HAP-1 (cell line): ENCODE measurements around the gene TMEFF1.
A peak's percentile ranks its signal among the peaks of the same experiment; 100 is the strongest.

Experiments
- DNase-seq, 2 experiments: peaks; one replicate each; pipeline ENCODE4 v3.0.0-alpha.2; 2016 to 2020; ENCODE audit warnings: low spot score in 2 of 2
- H3K27me3 ChIP-seq: fragments of 250-450 bp; sonication (Bioruptor Pico); 2 replicates; pipeline ENCODE4 v1.5.1; 2020; ENCODE audit warnings: low read depth, mild to moderate bottlenecking, moderate library complexity
- H3K36me3 ChIP-seq: fragments of 250-450 bp; sonication (Bioruptor Pico); replicated peaks from 2 replicates; pipeline ENCODE4 v1.5.1; 2020; ENCODE audit warnings: mild to moderate bottlenecking
- H3K4me1 ChIP-seq: fragments of 250-450 bp; sonication (Bioruptor Pico); 2 replicates; pipeline ENCODE4 v1.5.1; 2020; ENCODE audit warnings: mild to moderate bottlenecking
- H3K4me3 ChIP-seq: fragments of 250-450 bp; sonication (Bioruptor Pico); 2 replicates; pipeline ENCODE4 v1.5.1; 2020; ENCODE audit warnings: mild to moderate bottlenecking, moderate library complexity
- H3K9me3 ChIP-seq: fragments of 250-450 bp; sonication (Bioruptor Pico); 2 replicates; pipeline ENCODE4 v1.5.1; 2020; ENCODE audit warnings: mild to moderate bottlenecking, moderate library complexity
- in situ Hi-C: fragments of 300-500 bp; cut with MboI; formaldehyde crosslinking; loops from 3 replicates; pipeline ENCODE4 v1.14.3; 2020; ENCODE audit warnings: low sequenced_read_pairs, inconsistent platforms, mixed read lengths

Gene TMEFF1, protein sequence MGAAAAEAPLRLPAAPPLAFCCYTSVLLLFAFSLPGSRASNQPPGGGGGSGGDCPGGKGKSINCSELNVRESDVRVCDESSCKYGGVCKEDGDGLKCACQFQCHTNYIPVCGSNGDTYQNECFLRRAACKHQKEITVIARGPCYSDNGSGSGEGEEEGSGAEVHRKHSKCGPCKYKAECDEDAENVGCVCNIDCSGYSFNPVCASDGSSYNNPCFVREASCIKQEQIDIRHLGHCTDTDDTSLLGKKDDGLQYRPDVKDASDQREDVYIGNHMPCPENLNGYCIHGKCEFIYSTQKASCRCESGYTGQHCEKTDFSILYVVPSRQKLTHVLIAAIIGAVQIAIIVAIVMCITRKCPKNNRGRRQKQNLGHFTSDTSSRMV

GRCh38 chr9:100472788-100473275 lies at the start of gene TMEFF1:
TMEFF1 (plus strand) TSS chr9:100473149; CDS start chr9:100473545, 396 bp downstream.
- Histone ChIP-seq H3K36me3 (no peaks in the 10 kb centered on the region), H3K4me3 (peak within 1 kb of the TSS; percentile 87), H3K4me1 (peaks cover 9% of the 10 kb centered on the region), H3K27me3 (no peaks in the 10 kb centered on the region), H3K9me3 (no peaks in the 10 kb centered on the region)
- in situ Hi-C loops = no loop called here
- DNase-seq = peak; percentile 51 to 85

- H3K36me3 ChIP-seq = no peaks in the 10 kb centered on the region
- peaks cover 24% of the 10 kb centered on the region for H3K4me1 ChIP-seq
- in situ Hi-C loops = no loop called here
- no peak for DNase-seq
- no peaks in the 10 kb centered on the region for H3K9me3 ChIP-seq
- no peak overlapping the region for H3K4me3 ChIP-seq
- no peaks in the 10 kb centered on the region for H3K27me3 ChIP-seq
Observed at GRCh38 chr9:100425758-100426157, 47.2 kb upstream of the TMEFF1 start.

DNA sequence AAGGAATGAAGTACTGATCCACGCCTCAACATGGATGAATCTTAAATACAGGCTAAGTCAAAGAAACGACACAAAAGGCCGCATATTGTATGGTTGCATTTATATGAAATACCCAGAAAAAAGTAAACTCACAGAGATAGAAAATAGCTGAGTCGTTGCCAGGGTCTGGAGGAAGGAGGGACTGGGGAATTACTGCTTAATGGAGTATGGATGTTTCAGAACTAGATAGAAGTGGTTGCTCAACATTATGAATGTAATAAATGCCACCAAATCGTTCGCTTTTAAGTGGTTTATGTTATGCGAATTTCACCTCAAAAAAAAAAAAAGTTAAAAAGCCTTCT lies 46.8 kb upstream of the TMEFF1 start:
- no peak for DNase-seq
- Histone ChIP-seq H3K9me3 (no peaks in the 10 kb centered on the region), H3K36me3 (no peaks in the 10 kb centered on the region), H3K27me3 (no peaks in the 10 kb centered on the region), H3K4me3 (peak overlapping the region; percentile 42), H3K4me1 (peaks cover 24% of the 10 kb centered on the region)
- in situ Hi-C loops = no loop called here

DNA sequence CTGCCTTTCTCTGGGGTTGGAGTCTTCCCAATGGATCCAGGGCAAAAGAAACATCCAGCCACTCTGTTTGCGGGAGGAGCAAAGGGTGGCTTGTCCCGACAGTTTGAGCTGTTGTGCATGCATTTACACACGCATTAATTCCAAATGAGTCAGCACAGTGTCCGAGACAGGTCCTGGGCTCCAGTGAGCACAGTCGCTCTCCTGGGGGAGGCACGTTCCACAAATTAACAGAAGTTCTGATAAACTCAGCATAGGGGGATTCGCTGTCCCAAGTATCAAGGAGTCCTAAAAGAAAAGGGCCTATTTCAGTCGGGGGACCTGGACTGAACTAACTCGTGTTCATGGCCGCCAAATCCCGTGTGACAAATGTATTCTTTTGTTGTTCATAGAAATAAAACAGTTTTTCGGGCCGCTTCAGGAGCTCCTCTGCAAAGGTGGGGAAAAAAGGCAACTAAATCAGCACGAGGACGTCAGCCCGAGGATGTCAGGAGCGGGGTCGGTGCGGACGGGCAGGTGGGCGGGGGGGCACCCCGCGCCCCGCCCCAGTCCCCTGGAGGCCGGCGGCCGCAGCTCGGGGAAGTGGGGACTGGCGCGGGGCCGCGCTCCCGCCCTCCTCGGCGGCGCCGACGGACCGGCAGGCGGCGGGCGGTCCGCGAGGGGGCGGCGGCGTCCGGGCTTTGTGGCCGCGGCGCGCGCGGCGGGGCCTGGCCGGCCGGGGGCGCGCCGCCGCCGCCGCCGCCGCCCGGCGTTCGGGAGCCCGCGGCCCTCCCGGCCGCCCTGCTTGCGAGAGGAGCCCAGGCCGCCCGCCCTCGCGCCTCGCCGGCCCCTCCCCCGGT lies 46.2 kb upstream of the TMEFF1 start, which contains the start of gene MSANTD3:
MSANTD3 (plus strand) TSS at position 614 of the 836 bp plus-strand sequence. CDS start 14,796 bp downstream, outside the sequence.
- in situ Hi-C loops = no loop called here
- Histone ChIP-seq H3K9me3 (no peaks in the 10 kb centered on the region), H3K36me3 (no peaks in the 10 kb centered on the region), H3K27me3 (no peaks in the 10 kb centered on the region), H3K4me1 (peaks cover 24% of the 10 kb centered on the region), H3K4me3 (peak within 1 kb of the TSS; percentile 75)
- peak; percentile 39 to 69 for DNase-seq

DNA sequence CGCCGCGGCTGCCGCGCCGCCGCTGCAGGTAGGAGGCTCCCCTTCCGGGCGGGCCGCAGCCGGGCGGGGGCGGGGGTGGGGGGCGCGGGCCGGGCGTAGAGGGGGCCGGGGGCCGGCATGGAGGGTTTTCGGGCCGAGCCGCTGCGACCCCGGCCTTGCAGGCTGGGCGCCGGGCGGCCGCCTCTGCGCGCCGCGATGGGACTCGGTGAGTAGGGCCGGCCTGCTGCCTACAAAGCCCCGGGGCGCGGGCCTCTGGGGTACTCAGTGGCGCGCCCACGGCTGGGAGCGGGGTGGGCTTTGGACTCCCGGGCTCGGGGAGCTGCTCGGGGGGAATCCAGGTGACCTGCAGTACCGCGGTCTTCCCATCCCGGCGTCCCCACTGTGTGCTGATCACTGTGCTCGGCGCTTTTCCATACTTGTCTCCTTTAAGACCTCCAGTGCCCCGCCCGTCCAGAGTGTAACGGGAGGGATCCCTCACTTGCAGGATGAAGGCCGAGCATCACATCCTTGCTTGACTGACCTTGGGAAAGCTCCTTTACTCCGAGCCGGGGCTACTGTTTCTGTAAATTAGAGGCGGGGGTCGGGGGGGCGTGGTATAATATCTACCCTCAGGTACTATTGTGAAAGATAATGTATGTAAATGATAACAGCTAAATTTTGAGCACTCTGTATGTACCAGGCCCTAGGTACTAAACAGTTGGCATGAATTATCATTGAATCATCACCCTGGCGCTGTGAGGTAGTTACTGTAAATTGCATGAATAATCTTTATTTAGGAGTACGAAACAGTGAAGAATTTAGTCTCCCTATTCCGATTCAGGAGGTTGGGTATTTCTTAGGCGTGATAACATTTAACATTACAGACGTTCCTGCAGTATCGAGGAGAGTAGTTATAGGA lies 45.3 kb upstream of the TMEFF1 start:
- peak; percentile 60 to 79 for DNase-seq
- in situ Hi-C loops = no loop called here
- peak overlapping the region; percentile 75 for H3K4me3 ChIP-seq
- peaks cover 24% of the 10 kb centered on the region for H3K4me1 ChIP-seq
- H3K36me3 ChIP-seq = no peaks in the 10 kb centered on the region; the same call in 1 of the 2 replicates
- H3K9me3 ChIP-seq = no peaks in the 10 kb centered on the region
- H3K27me3 ChIP-seq = no peaks in the 10 kb centered on the region

- in situ Hi-C loops = no loop called here
- Histone ChIP-seq H3K4me3 (no peak overlapping the region), H3K4me1 (peaks cover 24% of the 10 kb centered on the region), H3K36me3 (no peaks in the 10 kb centered on the region; the same call in 1 of the 2 replicates), H3K27me3 (no peaks in the 10 kb centered on the region), H3K9me3 (no peaks in the 10 kb centered on the region)
- DNase-seq = no peak
Observed at GRCh38 chr9:100428871-100429654, 43.9 kb upstream of the TMEFF1 start.

DNA sequence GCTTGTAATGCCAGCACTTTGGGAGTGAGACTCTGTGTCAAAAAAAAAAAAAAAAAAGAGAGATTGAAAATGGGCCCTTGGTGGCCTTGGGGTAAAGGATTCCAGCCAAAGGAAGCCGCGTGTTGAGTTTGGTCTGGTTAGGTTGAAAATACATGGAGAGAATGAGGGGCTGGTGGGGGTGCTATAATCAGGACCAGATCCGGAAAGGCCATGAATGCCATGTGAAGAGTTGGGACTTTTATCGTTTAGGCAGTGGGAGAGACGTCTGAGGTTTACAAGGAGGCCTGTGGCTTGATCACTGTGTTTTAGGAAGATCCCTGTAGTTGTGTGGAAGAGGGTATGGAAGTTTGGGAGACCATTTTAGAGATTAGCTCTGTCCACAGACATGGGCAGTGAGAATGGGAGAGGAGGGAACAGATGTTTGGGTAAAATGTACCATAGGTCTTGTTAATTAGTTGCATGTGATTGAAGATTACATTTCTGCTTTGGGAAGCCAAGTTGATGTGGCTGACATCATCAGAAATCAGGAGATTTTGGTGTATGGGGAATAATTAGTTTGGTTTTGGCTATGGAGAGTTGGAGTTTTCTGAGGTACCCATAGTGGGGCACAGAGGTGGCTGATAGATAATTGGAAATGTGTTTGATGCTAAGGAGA lies 42.5 kb upstream of the TMEFF1 start:
- in situ Hi-C loops = no loop called here
- no peak overlapping the region for H3K4me3 ChIP-seq
- no peaks in the 10 kb centered on the region for H3K27me3 ChIP-seq
- H3K4me1 ChIP-seq = peaks cover 24% of the 10 kb centered on the region
- DNase-seq = no peak
- H3K9me3 ChIP-seq = no peaks in the 10 kb centered on the region
- H3K36me3 ChIP-seq = no peaks in the 10 kb centered on the region; the same call in 1 of the 2 replicates

- H3K9me3 ChIP-seq = no peaks in the 10 kb centered on the region
- H3K27me3 ChIP-seq = no peaks in the 10 kb centered on the region
- in situ Hi-C loops = no loop called here
- H3K36me3 ChIP-seq = no peaks in the 10 kb centered on the region; the same call in 1 of the 2 replicates
- no peak for DNase-seq
- H3K4me3 ChIP-seq = no peak overlapping the region
- H3K4me1 ChIP-seq = peaks cover 11% of the 10 kb centered on the region
Observed at GRCh38 chr9:100431886-100432285, 41.1 kb upstream of the TMEFF1 start.

DNA sequence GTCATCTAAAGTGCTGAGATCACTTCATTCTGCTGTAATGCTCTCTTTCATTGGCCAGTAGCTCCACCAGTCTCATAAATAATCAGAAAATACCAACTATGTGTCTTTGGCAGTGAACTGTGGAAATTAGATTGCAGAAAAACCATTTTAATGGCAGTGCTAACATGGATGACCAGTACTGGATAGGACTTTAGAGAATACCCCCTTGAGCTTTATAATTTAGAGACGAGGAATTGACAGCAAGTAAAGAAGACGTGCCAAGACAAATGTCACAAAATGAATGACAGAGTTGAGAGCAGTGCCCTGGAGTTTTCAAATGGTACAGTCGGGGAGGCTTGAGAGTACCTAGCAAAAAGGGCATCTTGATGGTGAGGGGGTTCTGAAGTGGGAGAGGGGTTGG lies 40.2 kb upstream of the TMEFF1 start:
- Histone ChIP-seq H3K36me3 (no peaks in the 10 kb centered on the region; the same call in 1 of the 2 replicates), H3K4me1 (peaks cover 10% of the 10 kb centered on the region), H3K9me3 (no peaks in the 10 kb centered on the region), H3K27me3 (no peaks in the 10 kb centered on the region), H3K4me3 (no peak overlapping the region)
- no peak for DNase-seq
- in situ Hi-C loops = no loop called here

GRCh38 chr9:100436571-100436970 lies 36.4 kb upstream of the TMEFF1 start:
- DNase-seq = no peak
- Histone ChIP-seq H3K4me1 (peaks cover 8% of the 10 kb centered on the region), H3K36me3 (no peaks in the 10 kb centered on the region; the same call in 1 of the 2 replicates), H3K27me3 (no peaks in the 10 kb centered on the region), H3K9me3 (no peaks in the 10 kb centered on the region), H3K4me3 (no peak overlapping the region)
- in situ Hi-C loops = no loop called here

DNA sequence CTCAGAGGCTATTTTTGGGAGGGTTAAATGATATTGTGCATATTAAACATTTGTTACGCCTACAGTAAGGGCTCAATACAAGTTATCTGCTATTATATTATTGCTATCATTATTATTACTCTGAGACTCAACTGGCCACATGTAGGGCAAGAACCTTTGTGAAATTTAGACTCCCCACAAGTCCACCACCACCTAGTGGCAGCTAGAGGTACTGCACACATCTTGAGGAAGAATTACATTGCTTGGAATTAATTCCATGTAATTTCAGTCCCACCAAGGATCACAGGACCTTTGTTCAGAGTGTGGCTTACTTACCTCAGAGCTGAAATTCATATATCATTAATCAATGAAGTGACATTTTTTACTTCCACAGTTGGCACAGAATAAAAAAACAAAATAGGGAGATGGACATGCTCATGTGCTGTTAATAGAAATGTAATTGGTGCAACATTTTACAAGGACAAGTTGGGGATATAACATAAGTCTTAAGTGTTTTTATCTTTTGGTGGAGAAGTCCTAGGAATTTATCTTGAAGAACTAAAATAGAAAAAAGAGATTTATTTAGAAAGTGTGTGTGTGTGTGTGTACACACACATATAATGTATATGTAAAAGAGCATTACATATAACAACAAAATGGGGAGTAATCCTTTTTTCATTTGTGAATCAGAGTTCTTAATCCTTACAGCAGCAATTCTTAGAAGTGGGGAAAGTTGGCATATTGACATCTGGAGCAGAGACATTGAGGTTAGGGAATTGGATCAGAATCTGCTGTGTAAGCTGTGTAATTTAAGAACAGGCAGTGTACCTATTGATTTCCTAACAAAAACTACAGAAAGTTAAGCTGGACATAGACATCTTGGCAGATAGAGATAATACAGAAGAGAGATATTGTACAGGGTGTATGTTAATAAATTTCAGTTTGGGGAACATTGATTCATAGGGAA lies 34.8 kb upstream of the TMEFF1 start:
- Histone ChIP-seq H3K4me3 (no peak overlapping the region), H3K36me3 (no peaks in the 10 kb centered on the region; the same call in 1 of the 2 replicates), H3K9me3 (no peaks in the 10 kb centered on the region), H3K4me1 (peaks cover 8% of the 10 kb centered on the region), H3K27me3 (no peaks in the 10 kb centered on the region)
- peak; percentile 73 to 86 for DNase-seq
- in situ Hi-C loops = no loop called here
